WERI-Rb-1 (cell line): ENCODE measurements around the gene SDS.

Experiments
- DNase-seq: peaks from one replicate; pipeline ENCODE4 v3.0.0-alpha.2; 2020
- H3K27ac ChIP-seq: fragments of 250-450 bp; sonication (Bioruptor Pico); 2 replicates; pipeline ENCODE4 v1.5.1; 2020; ENCODE audit warnings: mild to moderate bottlenecking, moderate library complexity
- H3K27me3 ChIP-seq: fragments of 250-450 bp; sonication (Bioruptor Pico); 2 replicates; pipeline ENCODE4 v1.5.1; 2021; ENCODE audit warnings: mild to moderate bottlenecking, low read depth, moderate library complexity; ENCODE audit not compliant: insufficient read depth, severe bottlenecking
- H3K36me3 ChIP-seq: fragments of 250-450 bp; sonication (Bioruptor Pico); 2 replicates; pipeline ENCODE4 v1.5.1; 2020; ENCODE audit warnings: mild to moderate bottlenecking, moderate library complexity
- H3K4me3 ChIP-seq: 2 replicates; pipeline ENCODE4 v1.5.1; 2011; ENCODE audit warnings: low read depth, mild to moderate bottlenecking, control low read depth, low read length
- H3K9me3 ChIP-seq: fragments of 250-450 bp; sonication (Bioruptor Pico); 2 replicates; pipeline ENCODE4 v1.5.1; 2021; ENCODE audit warnings: mild to moderate bottlenecking, moderate library complexity; ENCODE audit not compliant: severe bottlenecking
- TF ChIP-seq, protein P1 (sequence below): IDR thresholded peaks from 2 replicates; pipeline ENCODE4 v1.5.1; 2011; ENCODE audit warnings: low read depth, mild to moderate bottlenecking, control low read depth, inconsistent platforms, low read length

The SDS gene

DNA sequence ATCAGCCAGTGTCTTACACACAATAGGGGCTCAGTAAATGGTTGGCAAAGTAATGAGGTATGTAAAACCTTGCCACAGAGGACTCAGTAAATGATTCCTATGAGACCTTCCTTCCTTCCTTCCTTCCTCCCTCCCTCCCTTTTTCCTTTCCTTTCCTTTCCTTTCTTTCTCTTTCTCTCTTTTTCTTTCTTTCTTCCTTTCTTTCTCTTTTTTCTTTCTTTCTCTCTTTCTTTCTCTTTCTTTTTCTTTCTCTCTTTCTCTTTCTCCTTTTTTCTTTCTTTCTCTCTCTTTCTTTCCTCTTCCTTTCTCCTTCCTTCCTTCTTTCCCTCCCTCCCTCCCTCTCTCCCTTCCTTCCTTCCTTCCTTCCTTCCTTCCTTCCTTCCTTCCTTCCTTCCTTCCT lies 7.5 kb downstream of the SDS start:
- TF ChIP-seq, protein P1, sequence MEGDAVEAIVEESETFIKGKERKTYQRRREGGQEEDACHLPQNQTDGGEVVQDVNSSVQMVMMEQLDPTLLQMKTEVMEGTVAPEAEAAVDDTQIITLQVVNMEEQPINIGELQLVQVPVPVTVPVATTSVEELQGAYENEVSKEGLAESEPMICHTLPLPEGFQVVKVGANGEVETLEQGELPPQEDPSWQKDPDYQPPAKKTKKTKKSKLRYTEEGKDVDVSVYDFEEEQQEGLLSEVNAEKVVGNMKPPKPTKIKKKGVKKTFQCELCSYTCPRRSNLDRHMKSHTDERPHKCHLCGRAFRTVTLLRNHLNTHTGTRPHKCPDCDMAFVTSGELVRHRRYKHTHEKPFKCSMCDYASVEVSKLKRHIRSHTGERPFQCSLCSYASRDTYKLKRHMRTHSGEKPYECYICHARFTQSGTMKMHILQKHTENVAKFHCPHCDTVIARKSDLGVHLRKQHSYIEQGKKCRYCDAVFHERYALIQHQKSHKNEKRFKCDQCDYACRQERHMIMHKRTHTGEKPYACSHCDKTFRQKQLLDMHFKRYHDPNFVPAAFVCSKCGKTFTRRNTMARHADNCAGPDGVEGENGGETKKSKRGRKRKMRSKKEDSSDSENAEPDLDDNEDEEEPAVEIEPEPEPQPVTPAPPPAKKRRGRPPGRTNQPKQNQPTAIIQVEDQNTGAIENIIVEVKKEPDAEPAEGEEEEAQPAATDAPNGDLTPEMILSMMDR = no peak
- DNase-seq = no peak
- Histone ChIP-seq H3K9me3 (no peaks in the 10 kb centered on the region), H3K36me3 (no peaks in the 10 kb centered on the region; the same call in 1 of the 2 replicates), H3K27ac (no peak overlapping the region), H3K27me3 (no peaks in the 10 kb centered on the region), H3K4me3 (no peak overlapping the region)

DNA sequence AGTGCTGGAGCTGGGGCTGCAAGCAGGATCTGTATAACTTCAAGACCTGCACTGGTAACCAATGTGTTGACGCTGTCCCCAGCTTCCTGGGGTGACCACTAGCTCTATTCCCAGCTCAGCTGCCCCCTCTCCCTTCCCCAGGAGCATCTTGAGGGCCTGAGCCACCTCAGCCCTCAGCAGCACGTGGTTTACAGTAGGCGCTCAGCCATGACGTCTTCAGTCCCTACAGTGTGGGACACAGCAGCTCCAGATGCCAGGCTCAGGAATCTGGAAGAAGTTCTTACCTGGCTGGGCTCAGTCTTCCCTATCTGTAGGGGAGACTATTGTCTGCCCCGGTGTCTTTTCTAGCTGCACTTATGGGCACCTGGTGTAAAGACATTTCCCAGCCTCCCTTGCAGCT lies 8.6 kb downstream of the SDS start:
- H3K36me3 ChIP-seq = peaks cover 3% of the 10 kb centered on the region; the same call in 1 of the 2 replicates
- TF ChIP-seq, protein P1 = no peak
- no peak for DNase-seq
- no peaks in the 10 kb centered on the region for H3K27me3 ChIP-seq
- H3K27ac ChIP-seq = no peak overlapping the region
- no peak overlapping the region for H3K4me3 ChIP-seq
- no peaks in the 10 kb centered on the region for H3K9me3 ChIP-seq

- H3K9me3 ChIP-seq = no peaks in the 10 kb centered on the region
- peaks cover 3% of the 10 kb centered on the region; the same call in 1 of the 2 replicates for H3K36me3 ChIP-seq
- no peak overlapping the region for H3K4me3 ChIP-seq
- DNase-seq = no peak
- H3K27me3 ChIP-seq = no peaks in the 10 kb centered on the region
- H3K27ac ChIP-seq = no peak overlapping the region
- TF ChIP-seq, protein P1 = no peak
Observed at GRCh38 chr12:113393749-113394148, 9.9 kb downstream of the SDS start.

DNA sequence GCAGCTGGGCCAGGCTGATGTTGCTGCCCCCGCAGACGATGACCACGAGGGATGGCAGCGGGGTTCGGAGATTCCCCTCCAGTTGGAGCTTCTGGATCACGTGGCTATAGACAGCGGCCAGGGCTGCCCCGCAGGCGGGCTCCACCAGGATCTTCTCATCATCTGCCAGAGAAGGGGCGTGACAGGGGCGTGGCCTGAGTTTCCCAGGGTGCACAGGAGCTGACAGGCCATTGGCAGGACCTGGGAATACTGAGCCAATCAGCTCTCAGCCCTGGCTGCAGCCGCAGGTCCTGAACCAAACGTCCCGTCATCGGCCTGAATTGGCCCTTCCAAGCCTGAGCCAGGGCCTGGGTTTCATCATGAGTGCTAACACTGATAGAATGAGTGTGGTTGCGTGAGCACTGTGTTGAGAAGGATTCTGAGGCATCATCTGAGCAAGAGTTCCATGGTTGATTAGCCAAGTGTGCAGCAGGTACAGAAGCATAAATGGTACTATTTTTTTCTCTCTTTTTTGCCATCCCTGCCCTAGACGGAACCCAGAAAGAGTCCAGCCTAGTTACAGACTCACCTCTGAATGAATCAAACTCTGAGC lies 10.6 kb downstream of the SDS start:
- H3K36me3 ChIP-seq = peaks cover 3% of the 10 kb centered on the region; the same call in 1 of the 2 replicates
- H3K9me3 ChIP-seq = no peaks in the 10 kb centered on the region
- DNase-seq = peak; percentile 39
- H3K4me3 ChIP-seq = no peak overlapping the region
- no peak overlapping the region for H3K27ac ChIP-seq
- no peaks in the 10 kb centered on the region for H3K27me3 ChIP-seq
- TF ChIP-seq, protein P1 = no peak

DNA sequence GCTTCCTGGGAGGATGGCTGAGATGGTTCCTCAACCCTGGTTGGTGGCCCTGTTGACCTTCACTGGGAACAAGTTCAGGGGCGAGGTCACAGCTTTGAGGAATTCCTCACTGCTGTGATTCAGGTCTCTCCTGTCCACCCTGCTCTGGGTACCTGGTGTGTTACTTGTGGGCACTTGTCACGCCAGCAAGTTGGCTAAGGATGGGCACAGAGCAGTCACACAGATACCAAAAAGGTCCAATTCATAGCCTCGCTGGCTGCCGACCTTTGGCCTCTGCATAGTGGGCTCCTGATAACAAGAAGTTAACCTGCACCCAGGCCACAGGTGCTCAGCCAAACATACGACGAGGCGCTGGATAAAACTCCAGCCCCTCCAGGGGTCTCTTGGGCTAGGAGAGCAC lies 11.2 kb downstream of the SDS start:
- no peak overlapping the region for H3K27ac ChIP-seq
- H3K36me3 ChIP-seq = peaks cover 7% of the 10 kb centered on the region; the same call in 1 of the 2 replicates
- no peaks in the 10 kb centered on the region for H3K9me3 ChIP-seq
- DNase-seq = no peak
- no peaks in the 10 kb centered on the region for H3K27me3 ChIP-seq
- TF ChIP-seq, protein P1 = no peak
- H3K4me3 ChIP-seq = no peak overlapping the region
